NCI-H2196 treated with DMSO at 0.1 percent for 48 hours (cell line): Measurements from ENCODE around the gene CTCFL.
A peak's percentile ranks its signal among the peaks of the same experiment; 100 is the strongest.
"Not testable (repeated sequence)": the region's sequence is repeated elsewhere in the genome, so short reads cannot be mapped to it uniquely, and the experiment has no call there.

Experiments
- DNase-seq: peaks from one replicate; lab custom pipeline; 2025; ENCODE audit not compliant: unreplicated experiment; lab: John Stamatoyannopoulos, UW

Gene CTCFL

GRCh38 chr20:57509665-57510237 is 15.2 kb downstream of the CTCFL start:
- DNase-seq = no peak

- no peak for DNase-seq
Observed at GRCh38 chr20:57508831-57509230, 16.1 kb downstream of the CTCFL start.

GRCh38 chr20:57508381-57508780 is 16.6 kb downstream of the CTCFL start:
- no peak for DNase-seq

- no peak for DNase-seq
Observed at GRCh38 chr20:57507477-57507876, 17.5 kb downstream of the CTCFL start.

- DNase-seq = peak; percentile 74
Observed at GRCh38 chr20:57505979-57506378, 19.0 kb downstream of the CTCFL start.

- no peak for DNase-seq
Observed at GRCh38 chr20:57504411-57504810, 20.5 kb downstream of the CTCFL start.

GRCh38 chr20:57503035-57503658 is 21.8 kb downstream of the CTCFL start:
- DNase-seq = no peak

- no peak for DNase-seq
Observed at GRCh38 chr20:57502336-57502700, 22.6 kb downstream of the CTCFL start.

- no peak for DNase-seq
Observed at GRCh38 chr20:57501461-57502335, 23.2 kb downstream of the CTCFL start.

GRCh38 chr20:57500962-57501361 is 24.0 kb downstream of the CTCFL start:
- no peak for DNase-seq

GRCh38 chr20:57500235-57500634 is 24.7 kb downstream of the CTCFL start:
- DNase-seq = no peak

- no peak for DNase-seq
Observed at GRCh38 chr20:57499676-57500075, 25.3 kb downstream of the CTCFL start.

GRCh38 chr20:57498425-57499400 is 26.2 kb downstream of the CTCFL start:
- DNase-seq = peak; percentile 59

- no peak for DNase-seq
Observed at GRCh38 chr20:57496592-57496991, 28.3 kb downstream of the CTCFL start.

GRCh38 chr20:57495978-57496377 is 29.0 kb downstream of the CTCFL start:
- no peak for DNase-seq

- DNase-seq = no peak
Observed at GRCh38 chr20:57493091-57493615, 31.8 kb downstream of the CTCFL start.

- no peak for DNase-seq
Observed at GRCh38 chr20:57491373-57491772, 33.6 kb downstream of the CTCFL start.

GRCh38 chr20:57488277-57488676 is 36.7 kb downstream of the CTCFL start:
- not testable (repeated sequence) for DNase-seq

GRCh38 chr20:57485770-57486169 is 39.2 kb downstream of the CTCFL start:
- no peak for DNase-seq

GRCh38 chr20:57484772-57485171 is 40.2 kb downstream of the CTCFL start:
- DNase-seq = no peak
